ENCODE measurements around the gene DDX25. TPM values are rescaled to one million over a fixed set of nuclear protein-coding genes. Genes with fewer than 3 reads are reported as not detected.

DDX25 gene
- total RNA-seq, 4 donors from 2014 or later = not detected

- TF ChIP-seq, protein P1, sequence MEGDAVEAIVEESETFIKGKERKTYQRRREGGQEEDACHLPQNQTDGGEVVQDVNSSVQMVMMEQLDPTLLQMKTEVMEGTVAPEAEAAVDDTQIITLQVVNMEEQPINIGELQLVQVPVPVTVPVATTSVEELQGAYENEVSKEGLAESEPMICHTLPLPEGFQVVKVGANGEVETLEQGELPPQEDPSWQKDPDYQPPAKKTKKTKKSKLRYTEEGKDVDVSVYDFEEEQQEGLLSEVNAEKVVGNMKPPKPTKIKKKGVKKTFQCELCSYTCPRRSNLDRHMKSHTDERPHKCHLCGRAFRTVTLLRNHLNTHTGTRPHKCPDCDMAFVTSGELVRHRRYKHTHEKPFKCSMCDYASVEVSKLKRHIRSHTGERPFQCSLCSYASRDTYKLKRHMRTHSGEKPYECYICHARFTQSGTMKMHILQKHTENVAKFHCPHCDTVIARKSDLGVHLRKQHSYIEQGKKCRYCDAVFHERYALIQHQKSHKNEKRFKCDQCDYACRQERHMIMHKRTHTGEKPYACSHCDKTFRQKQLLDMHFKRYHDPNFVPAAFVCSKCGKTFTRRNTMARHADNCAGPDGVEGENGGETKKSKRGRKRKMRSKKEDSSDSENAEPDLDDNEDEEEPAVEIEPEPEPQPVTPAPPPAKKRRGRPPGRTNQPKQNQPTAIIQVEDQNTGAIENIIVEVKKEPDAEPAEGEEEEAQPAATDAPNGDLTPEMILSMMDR (IDR thresholded peaks at IDR 0.05; ENCODE audit: low read depth) = no peak
These were observed 14.0 kb downstream of the DDX25 start for GRCh38 chr11:125918140-125918840.

DNA sequence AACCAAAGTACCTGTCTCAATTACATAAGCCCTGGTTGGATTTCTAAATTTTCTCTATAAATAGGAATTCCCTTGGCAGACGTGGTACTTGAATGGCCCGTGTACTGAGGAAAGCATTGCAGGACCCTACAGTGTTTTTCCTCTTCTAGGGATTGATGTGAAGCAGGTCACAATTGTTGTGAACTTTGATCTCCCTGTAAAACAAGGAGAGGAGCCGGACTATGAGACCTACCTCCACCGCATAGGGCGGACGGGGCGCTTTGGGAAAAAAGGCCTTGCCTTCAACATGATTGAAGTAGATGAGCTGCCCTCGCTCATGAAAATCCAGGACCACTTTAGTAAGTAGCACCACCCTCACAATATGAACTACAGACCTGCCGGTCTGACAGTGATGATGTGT, 16.7 kb downstream of the DDX25 start:
- TF ChIP-seq, protein P1 (IDR thresholded peaks at IDR 0.05; ENCODE audit: low read depth) = no peak

GRCh38 chr11:125922156-125922555, 17.8 kb downstream of the DDX25 start:
- TF ChIP-seq, protein P1 (IDR thresholded peaks at IDR 0.05; ENCODE audit: low read depth) = no peak

- TF ChIP-seq, protein P1 (IDR thresholded peaks at IDR 0.05; ENCODE audit: low read depth) = no peak
These were observed 18.8 kb downstream of the DDX25 start for GRCh38 chr11:125923012-125923579.

- TF ChIP-seq, protein P1 (IDR thresholded peaks at IDR 0.05; ENCODE audit: low read depth) = no peak
These were observed 19.3 kb downstream of the DDX25 start for GRCh38 chr11:125923633-125924032.

GRCh38 chr11:125924384-125925007, 20.2 kb downstream of the DDX25 start:
- TF ChIP-seq, protein P1 (IDR thresholded peaks at IDR 0.05; ENCODE audit: low read depth) = no peak

GRCh38 chr11:125925247-125925740, 21.0 kb downstream of the DDX25 start:
- TF ChIP-seq, protein P1 (IDR thresholded peaks at IDR 0.05; ENCODE audit: low read depth) = no peak
